Neural cell (in vitro differentiated cells): Measurements from ENCODE around the gene CHI3L1. TPM values are rescaled to one million over a fixed set of nuclear protein-coding genes. Genes with fewer than 3 reads are reported as not detected.

Experiments
- H2AFZ ChIP-seq: fragments of 200-600, 300-800 bp; sonication (generic), shearing (Covaris generic); 2 replicates; pipeline ENCODE4 v1.6.0; 2014; ENCODE audit warnings: low read depth, mild to moderate bottlenecking, antibody characterized with exemption, low read length, moderate library complexity
- H3F3A ChIP-seq: fragments of 200-600 bp; shearing (Covaris generic); 2 replicates; pipeline ENCODE4 v1.6.1; 2016; ENCODE audit warnings: mild to moderate bottlenecking, moderate library complexity, mixed read lengths, antibody characterized with exemption, low read length; ENCODE audit not compliant: insufficient read depth, poor library complexity, severe bottlenecking
- H3K27ac ChIP-seq: fragments of 200-600, 300-800 bp; sonication (generic), shearing (Covaris generic); 2 replicates; pipeline ENCODE4 v1.5.1; 2014; ENCODE audit warnings: mild to moderate bottlenecking, low read length, moderate library complexity
- H3K27me3 ChIP-seq: fragments of 300-800, 200-600 bp; sonication (generic), shearing (Covaris generic); 2 replicates; pipeline ENCODE4 v1.6.0; 2014; ENCODE audit warnings: mild to moderate bottlenecking, low read depth, low read length, moderate library complexity; ENCODE audit not compliant: insufficient read depth
- H3K36me3 ChIP-seq: fragments of 300-800, 200-600 bp; sonication (generic), shearing (Covaris generic); 2 replicates; pipeline ENCODE4 v1.5.1; 2014; ENCODE audit warnings: mild to moderate bottlenecking, antibody characterized with exemption, low read length, moderate library complexity; ENCODE audit not compliant: insufficient read depth
- H3K4me2 ChIP-seq: fragments of 300-800, 200-600 bp; sonication (generic), shearing (Covaris generic); 2 replicates; pipeline ENCODE4 v1.6.0; 2014; ENCODE audit warnings: mild to moderate bottlenecking, low read length
- H3K4me3 ChIP-seq: fragments of 300-800, 200-600 bp; sonication (generic), shearing (Covaris generic); 2 replicates; pipeline ENCODE4 v1.5.1; 2014; ENCODE audit warnings: mild to moderate bottlenecking, low read length, moderate library complexity
- H3K79me2 ChIP-seq: fragments of 200-600 bp; shearing (Covaris generic); replicated peaks from 2 replicates; pipeline ENCODE4 v1.6.0; 2014; ENCODE audit warnings: mild to moderate bottlenecking, low read length, moderate library complexity; ENCODE audit not compliant: insufficient read depth
- H3K9ac ChIP-seq: fragments of 300-800, 200-600 bp; sonication (generic), shearing (Covaris generic); 2 replicates; pipeline ENCODE4 v1.6.1; 2016; ENCODE audit warnings: mild to moderate bottlenecking, low read length, mixed read lengths
- H3K9me2 ChIP-seq: fragments of 200-600 bp; shearing (Covaris generic); 2 replicates; pipeline ENCODE4 v1.6.1; 2016; ENCODE audit warnings: mild to moderate bottlenecking, low read length, mixed read lengths; ENCODE audit not compliant: insufficient read depth
- H3K9me3 ChIP-seq: fragments of 200-600, 300-800 bp; sonication (generic), shearing (Covaris generic); 2 replicates; pipeline ENCODE4 v1.6.1; 2016; ENCODE audit warnings: mild to moderate bottlenecking, mixed run types, low read length, moderate library complexity, mixed read lengths
- H4K20me1 ChIP-seq: fragments of 200-600 bp; shearing (Covaris generic); 2 replicates; pipeline ENCODE4 v1.6.1; 2016; ENCODE audit warnings: mild to moderate bottlenecking, mixed run types; ENCODE audit not compliant: insufficient read depth
- CTCF ChIP-seq: fragments of 450-650 bp; IDR thresholded peaks from 2 replicates; pipeline ENCODE4 v1.5.1; 2014; ENCODE audit warnings: antibody characterized with exemption, mild to moderate bottlenecking, moderate library complexity; ENCODE audit not compliant: poor library complexity, severe bottlenecking
- EP300 ChIP-seq: fragments of 450-650 bp; conservative IDR thresholded peaks from 2 replicates; pipeline ENCODE4 v1.6.1; 2014; ENCODE audit warnings: antibody characterized with exemption, mild to moderate bottlenecking, moderate library complexity; ENCODE audit not compliant: poor library complexity, severe bottlenecking
- EZH2 ChIP-seq: fragments of 200-600, 300-800 bp; shearing (Covaris generic), sonication (generic); IDR thresholded peaks from 2 replicates; pipeline ENCODE4 v1.6.1; 2014; ENCODE audit warnings: antibody characterized with exemption, low read length, borderline replicate concordance, mild to moderate bottlenecking; ENCODE audit not compliant: insufficient read depth, poor library complexity, severe bottlenecking
- MXI1 ChIP-seq: fragments of 450-650 bp; conservative IDR thresholded peaks from 2 replicates; pipeline ENCODE4 v1.6.1; 2014; ENCODE audit warnings: antibody characterized with exemption, mild to moderate bottlenecking; ENCODE audit not compliant: poor library complexity, severe bottlenecking
- POLR2AphosphoS5 ChIP-seq: IDR thresholded peaks from 2 replicates; pipeline ENCODE4 v1.6.1; 2012
- RAD21 ChIP-seq: fragments of 450-650 bp; conservative IDR thresholded peaks from 2 replicates; pipeline ENCODE4 v1.6.1; 2014; ENCODE audit warnings: antibody characterized with exemption, mild to moderate bottlenecking, moderate library complexity
- REST ChIP-seq: IDR thresholded peaks from 2 replicates; pipeline ENCODE4 v1.6.1; 2012; ENCODE audit warnings: borderline replicate concordance
- SMC3 ChIP-seq: fragments of 450-650 bp; conservative IDR thresholded peaks from 2 replicates; pipeline ENCODE4 v1.6.1; 2014; ENCODE audit warnings: antibody characterized with exemption, mild to moderate bottlenecking, moderate library complexity; ENCODE audit not compliant: poor library complexity
- TAF1 ChIP-seq: IDR thresholded peaks from 2 replicates; pipeline ENCODE4 v1.6.1; 2012; ENCODE audit warnings: low read depth
- polyA plus RNA-seq: library from polyadenylated mRNA; depleted of rRNA; stranded (reverse); fragments of >200 nt; gene quantifications from 2 replicates; pipeline ENCODE4 v1.2.3, GENCODE V29; 2014

CHI3L1 gene
- polyA plus RNA-seq, 1 donor from 2014 or later = not detected

- H3K9ac ChIP-seq = no peak overlapping the region
- H3K27ac ChIP-seq = no peak overlapping the region
- H4K20me1 ChIP-seq = no peaks in the 10 kb centered on the region
- no peak overlapping the region for H3K4me3 ChIP-seq
- no peaks in the 10 kb centered on the region for H3K36me3 ChIP-seq
- H3K9me2 ChIP-seq = no peaks in the 10 kb centered on the region
- no peak overlapping the region for H2AFZ ChIP-seq
- H3K4me2 ChIP-seq = no peak overlapping the region
- no peaks in the 10 kb centered on the region for H3K27me3 ChIP-seq
- no peaks in the 10 kb centered on the region for H3K9me3 ChIP-seq
- TF ChIP-seq REST (no peak), EP300 (no peak), TAF1 (no peak), SMC3 (no peak), POLR2AphosphoS5 (no peak), EZH2 (no peak), CTCF (no peak), RAD21 (no peak), MXI1 (no peak)
- H3K79me2 ChIP-seq = no peaks in the 10 kb centered on the region
- no peaks in the 10 kb centered on the region for H3F3A ChIP-seq
These were observed 49.2 kb downstream of the CHI3L1 start for GRCh38 chr1:203137324-203137723.

- no peak for TF ChIP-seq EZH2
- no peak for TF ChIP-seq CTCF
- no peak for TF ChIP-seq RAD21
- no peak for TF ChIP-seq REST
- TF ChIP-seq SMC3 = no peak
- no peak for TF ChIP-seq TAF1
- no peak for TF ChIP-seq EP300
- no peak for TF ChIP-seq POLR2AphosphoS5
- TF ChIP-seq MXI1 = no peak
These were observed 50.0 kb downstream of the CHI3L1 start for GRCh38 chr1:203136409-203137042.

More at GRCh38 chr1:203136409-203137042, 50.0 kb downstream of the CHI3L1 start:
- H2AFZ ChIP-seq = no peak overlapping the region
- H3K27me3 ChIP-seq = no peaks in the 10 kb centered on the region
- no peaks in the 10 kb centered on the region for H3F3A ChIP-seq
- no peak overlapping the region for H3K9ac ChIP-seq
- H3K9me2 ChIP-seq = no peaks in the 10 kb centered on the region
- no peaks in the 10 kb centered on the region for H3K9me3 ChIP-seq
- no peaks in the 10 kb centered on the region for H3K36me3 ChIP-seq
- H3K4me3 ChIP-seq = no peak overlapping the region
- H3K79me2 ChIP-seq = no peaks in the 10 kb centered on the region
- no peaks in the 10 kb centered on the region for H4K20me1 ChIP-seq
- no peak overlapping the region for H3K27ac ChIP-seq
- no peak overlapping the region for H3K4me2 ChIP-seq
